Right lobe of liver (tissue), 4 donors: ENCODE measurements around the gene RAN.

Source experiments
- CTCF ChIP-seq, 4 donors: fragments of 200-600 bp in 3 of 4; fragments of 450-650 bp in 1 of 4; IDR thresholded peaks; one replicate each; pipeline versions ENCODE4 v1.5.1 to v1.8.0; 2016 to 2022; ENCODE audit warnings: antibody characterized with exemption in 4 of 4, mild to moderate bottlenecking in 2 of 4
- POLR2A ChIP-seq: fragments of 450-650 bp; IDR thresholded peaks from one replicate; pipeline ENCODE4 v1.6.1; 2017; ENCODE audit warnings: antibody characterized with exemption, mild to moderate bottlenecking
- donor health status: DM: no; HTN: no; CAD: no.
- donor health status: DM: no; HTN: no; CAD: no.
- donor health status: DM: no; HTN: yes; CAD: no.

GRCh38 chr12:130922511-130922953 is 50.7 kb downstream of the RAN start:
- no peak for TF ChIP-seq CTCF (IDR thresholded peaks at IDR 0.05)
- TF ChIP-seq POLR2A = no peak
